ENCODE measurements around the gene KCTD17. TPM values are rescaled to one million over a fixed set of nuclear protein-coding genes. Genes with fewer than 3 reads are reported as not detected.

The KCTD17 gene
- total RNA-seq, 1 donor from 2014 or later = 35.3 TPM

GRCh38 chr22:37014415-37014806 is 37.1 kb upstream of the KCTD17 start:
- Histone ChIP-seq H3K27me3 (ENCODE audit: control insufficient read depth, insufficient read depth, low read length) (no peaks in the 10 kb centered on the region), H3K4me3 (ENCODE audit: low read depth, low read length) (no peak overlapping the region), H3K36me3 (ENCODE audit: control insufficient read depth, insufficient read depth, low read length) (peaks cover 2% of the 10 kb centered on the region)
- DNase-seq (ENCODE audit: low read depth) = no peak
- no peak for TF ChIP-seq CTCF (IDR thresholded peaks at IDR 0.05; ENCODE audit: insufficient read depth, low read length, poor library complexity, severe bottlenecking)

GRCh38 chr22:37014835-37015586 is 36.5 kb upstream of the KCTD17 start:
- DNase-seq (ENCODE audit: low read depth) = no peak
- no peak overlapping the region for H3K4me3 ChIP-seq (ENCODE audit: low read depth, low read length)
- peaks cover 2% of the 10 kb centered on the region for H3K36me3 ChIP-seq (ENCODE audit: control insufficient read depth, insufficient read depth, low read length)
- no peaks in the 10 kb centered on the region for H3K27me3 ChIP-seq (ENCODE audit: control insufficient read depth, insufficient read depth, low read length)
- no peak for TF ChIP-seq CTCF (IDR thresholded peaks at IDR 0.05; ENCODE audit: insufficient read depth, low read length, poor library complexity, severe bottlenecking)

GRCh38 chr22:37015587-37015878 is 36.0 kb upstream of the KCTD17 start:
- Histone ChIP-seq H3K4me3 (ENCODE audit: low read depth, low read length) (no peak overlapping the region), H3K36me3 (ENCODE audit: control insufficient read depth, insufficient read depth, low read length) (peaks cover 2% of the 10 kb centered on the region), H3K27me3 (ENCODE audit: control insufficient read depth, insufficient read depth, low read length) (no peaks in the 10 kb centered on the region)
- TF ChIP-seq CTCF (IDR thresholded peaks at IDR 0.05; ENCODE audit: insufficient read depth, low read length, poor library complexity, severe bottlenecking) = no peak
- DNase-seq (ENCODE audit: low read depth) = no peak

- Histone ChIP-seq H3K36me3 (ENCODE audit: control insufficient read depth, insufficient read depth, low read length) (peaks cover 2% of the 10 kb centered on the region), H3K27me3 (ENCODE audit: control insufficient read depth, insufficient read depth, low read length) (no peaks in the 10 kb centered on the region), H3K4me3 (ENCODE audit: low read depth, low read length) (no peak overlapping the region)
- no peak for TF ChIP-seq CTCF (IDR thresholded peaks at IDR 0.05; ENCODE audit: insufficient read depth, low read length, poor library complexity, severe bottlenecking)
- DNase-seq (ENCODE audit: low read depth) = no peak
Observed at GRCh38 chr22:37016134-37016910, 35.2 kb upstream of the KCTD17 start.

GRCh38 chr22:37017356-37017755 is 34.2 kb upstream of the KCTD17 start:
- no peak for DNase-seq (ENCODE audit: low read depth)
- H3K4me3 ChIP-seq (ENCODE audit: low read depth, low read length) = no peak overlapping the region
- no peak for TF ChIP-seq CTCF (IDR thresholded peaks at IDR 0.05; ENCODE audit: insufficient read depth, low read length, poor library complexity, severe bottlenecking)
- no peaks in the 10 kb centered on the region for H3K27me3 ChIP-seq (ENCODE audit: control insufficient read depth, insufficient read depth, low read length)
- peaks cover 3% of the 10 kb centered on the region for H3K36me3 ChIP-seq (ENCODE audit: control insufficient read depth, insufficient read depth, low read length)
